H1 (cell line): ENCODE results near the gene SPOP. TPM values are rescaled to one million over a fixed set of nuclear protein-coding genes. Genes with fewer than 3 reads are reported as not detected.

Source experiments
- CTCF ChIA-PET: fragments of 300-600 bp; sonication (Branson Sonifier 250); formaldehyde crosslinking; loops from one replicate; lab custom pipeline; 2021; ENCODE audit not compliant: partially characterized antibody; lab: Charles Lee
- POLR2A ChIA-PET: fragments of 300-600 bp; sonication (Branson Sonifier 250); formaldehyde crosslinking; loops from one replicate; lab custom pipeline; 2021; ENCODE audit warnings: inconsistent platforms; ENCODE audit not compliant: partially characterized antibody; lab: Charles Lee
- DNase-seq, 2 experiments: peaks; one replicate each; pipeline versions ENCODE4 v3.0.0 to v3.0.0-alpha.2; 2010 to 2022; ENCODE audit warnings: low spot score in 2 of 2, low read depth in 1 of 2, mixed read lengths in 1 of 2
- FAIRE-seq: peaks from 2 replicates; lab custom pipeline; 2011; peaks lifted over from hg19 to GRCh38; lab: Jason Lieb, UNC
- H2AFZ ChIP-seq: 2 replicates; pipeline ENCODE4 v1.8.1; 2012; ENCODE audit warnings: low read length, inconsistent platforms
- H2AK5ac ChIP-seq: 2 replicates; pipeline ENCODE4 v1.6.1; 2013; ENCODE audit warnings: low read depth, low read length
- H2BK120ac ChIP-seq: replicated peaks from 2 replicates; pipeline ENCODE3; 2013; ENCODE audit warnings: low read depth, low read length, inconsistent platforms
- H2BK12ac ChIP-seq: 2 replicates; pipeline ENCODE4 v1.6.1; 2013; ENCODE audit warnings: low read depth, low read length
- H2BK15ac ChIP-seq: 2 replicates; pipeline ENCODE4 v1.6.1; 2013; ENCODE audit warnings: low read length
- H2BK20ac ChIP-seq: 2 replicates; pipeline ENCODE4 v1.6.1; 2013; ENCODE audit warnings: low read length
- H2BK5ac ChIP-seq: 2 replicates; pipeline ENCODE4 v1.6.1; 2013; ENCODE audit warnings: low read depth, low read length
- H3K14ac ChIP-seq: 2 replicates; pipeline ENCODE4 v1.6.1; 2013; ENCODE audit warnings: inconsistent platforms; ENCODE audit not compliant: insufficient read length
- H3K18ac ChIP-seq: 2 replicates; pipeline ENCODE4 v1.6.1; 2013; ENCODE audit warnings: low read length; ENCODE audit errors: extremely low read depth
- H3K23ac ChIP-seq: 2 replicates; pipeline ENCODE4 v1.6.1; 2013; ENCODE audit warnings: inconsistent platforms; ENCODE audit not compliant: insufficient read length
- H3K23me2 ChIP-seq: 2 replicates; pipeline ENCODE4 v1.6.1; 2013; ENCODE audit warnings: low read depth, low read length
- H3K27ac ChIP-seq: 2 replicates; pipeline ENCODE4 v1.6.1; 2011; ENCODE audit warnings: low read depth, low read length, inconsistent platforms
- H3K27me3 ChIP-seq, 4 experiments: replicated peaks in 1 of 4; 1 replicate in 1 of 4; 2 replicates in 3 of 4; pipeline versions ENCODE4 v1.6.1 to v1.8.1; 2011 to 2013; ENCODE audit warnings: low read length in 3 of 4, mild to moderate bottlenecking in 3 of 4, inconsistent platforms in 2 of 4, mixed read lengths in 2 of 4, moderate library complexity in 1 of 4; ENCODE audit not compliant: control insufficient read depth in 3 of 4, insufficient read depth in 3 of 4; ENCODE audit errors: extremely low read depth in 1 of 4
- H3K36me3 ChIP-seq, 4 experiments: 2 replicates each; pipeline versions ENCODE4 v1.6.1 to v1.8.1; 2011 to 2013; ENCODE audit warnings: mild to moderate bottlenecking in 4 of 4, low read length in 3 of 4, moderate library complexity in 2 of 4, control low read depth in 1 of 4, inconsistent platforms in 1 of 4; ENCODE audit not compliant: insufficient read depth in 4 of 4, control insufficient read depth in 2 of 4
- H3K4ac ChIP-seq: replicated peaks from 2 replicates; pipeline ENCODE3; 2013; ENCODE audit warnings: low read length, low read depth, mixed read lengths, inconsistent platforms; ENCODE audit not compliant: insufficient read length
- H3K4me1 ChIP-seq, 4 experiments: replicated peaks in 1 of 4; 1 replicate in 1 of 4; 2 replicates in 3 of 4; pipeline versions ENCODE4 v1.6.1 to v1.8.1; 2011 to 2013; ENCODE audit warnings: low read length in 3 of 4, inconsistent platforms in 2 of 4, mixed read lengths in 1 of 4; ENCODE audit not compliant: insufficient read depth in 4 of 4, control insufficient read depth in 3 of 4
- H3K4me2 ChIP-seq, 2 experiments: 2 replicates each; pipeline versions ENCODE4 v1.6.1 to v1.8.1; 2011 to 2013; ENCODE audit warnings: low read depth in 2 of 2, low read length in 2 of 2, control low read depth in 1 of 2, inconsistent platforms in 1 of 2, mild to moderate bottlenecking in 1 of 2; ENCODE audit not compliant: insufficient read depth in 1 of 2
- H3K4me3 ChIP-seq, 4 experiments: fragments of 200-600, 300-600 bp in 1 of 4; sonication (generic), shearing (Covaris generic), sonication (Bioruptor Twin) in 1 of 4; 2 replicates each; pipeline versions ENCODE4 v1.5.1 to v1.8.1; 2011 to 2016; ENCODE audit warnings: low read length in 4 of 4, low read depth in 3 of 4, control low read depth in 2 of 4, inconsistent platforms in 2 of 4, mild to moderate bottlenecking in 2 of 4, mixed read lengths in 1 of 4, moderate library complexity in 1 of 4; ENCODE audit not compliant: insufficient read depth in 2 of 4; ENCODE audit errors: extremely low read depth in 1 of 4
- H3K56ac ChIP-seq: replicated peaks from 2 replicates; pipeline ENCODE3; 2013; ENCODE audit warnings: low read depth, mild to moderate bottlenecking, mixed read lengths, low read length, inconsistent platforms; ENCODE audit not compliant: insufficient read length
- H3K79me1 ChIP-seq: 2 replicates; pipeline ENCODE4 v1.6.1; 2013; ENCODE audit warnings: low read depth, low read length, control low read depth
- H3K79me2 ChIP-seq, 2 experiments: 2 replicates each; pipeline versions ENCODE4 v1.6.1 to v1.8.1; 2012 to 2013; ENCODE audit warnings: low read length in 2 of 2, mild to moderate bottlenecking in 2 of 2, inconsistent platforms in 1 of 2; ENCODE audit not compliant: insufficient read depth in 2 of 2, control insufficient read depth in 1 of 2
- H3K9ac ChIP-seq, 4 experiments: replicated peaks in 1 of 4; 1 replicate in 1 of 4; 2 replicates in 3 of 4; pipeline versions ENCODE4 v1.6.1 to v1.8.1; 2011 to 2013; ENCODE audit warnings: low read depth in 3 of 4, low read length in 3 of 4, control low read depth in 2 of 4, mild to moderate bottlenecking in 2 of 4, moderate library complexity in 2 of 4, inconsistent platforms in 1 of 4; ENCODE audit errors: extremely low read depth in 1 of 4
- H3K9me3 ChIP-seq, 2 experiments: 2 replicates each; pipeline versions ENCODE4 v1.6.1 to v1.8.1; 2012 to 2013; ENCODE audit warnings: mild to moderate bottlenecking in 2 of 2, moderate library complexity in 2 of 2, control low read depth in 1 of 2, inconsistent platforms in 1 of 2, low read depth in 1 of 2, low read length in 1 of 2, mixed read lengths in 1 of 2; ENCODE audit not compliant: insufficient read depth in 2 of 2
- H4K20me1 ChIP-seq, 2 experiments: replicated peaks in 1 of 2; 2 replicates each; pipeline versions ENCODE3 to v1.8.1; 2011 to 2013; ENCODE audit warnings: inconsistent platforms in 2 of 2, low read length in 2 of 2, mild to moderate bottlenecking in 1 of 2; ENCODE audit not compliant: insufficient read depth in 2 of 2, control insufficient read depth in 1 of 2
- H4K5ac ChIP-seq: 2 replicates; pipeline ENCODE4 v1.6.1; 2013; ENCODE audit warnings: low read length, low read depth, mixed read lengths, inconsistent platforms; ENCODE audit not compliant: insufficient read length
- H4K8ac ChIP-seq: 2 replicates; pipeline ENCODE4 v1.8.0; 2013; ENCODE audit warnings: mild to moderate bottlenecking, moderate library complexity, low read length, inconsistent platforms; ENCODE audit not compliant: insufficient read depth; ENCODE audit errors: extremely low read depth
- H4K91ac ChIP-seq: replicated peaks from 2 replicates; pipeline ENCODE3; 2013; ENCODE audit warnings: low read length, mixed read lengths, inconsistent platforms; ENCODE audit not compliant: insufficient read length
- EGR1 ChIP-seq: IDR thresholded peaks from 2 replicates; pipeline ENCODE4 v1.6.1; 2011; ENCODE audit warnings: low read depth, low read length, borderline replicate concordance
- SP2 ChIP-seq: IDR thresholded peaks from 2 replicates; pipeline ENCODE4 v1.6.1; 2012; ENCODE audit warnings: mild to moderate bottlenecking, low read length, inconsistent platforms
- SUZ12 ChIP-seq: fragments of 200-600 bp; sonication (generic); IDR thresholded peaks from 2 replicates; pipeline ENCODE4 v1.6.1; 2012; ENCODE audit warnings: mild to moderate bottlenecking, inconsistent platforms, low read length, moderate library complexity, mixed read lengths
- WGBS, 2 experiments: shearing (Covaris generic) in 1 of 2; methylation state at CpG; one replicate each; pipeline versions ENCODE4 v1.1.6 to v1.1.7; 2013 to 2015; ENCODE audit warnings: low lambda C conversion rate in 2 of 2, mixed read lengths in 2 of 2, inconsistent platforms in 1 of 2, low coverage in 1 of 2, missing lambda C conversion rate in 1 of 2; ENCODE audit not compliant: insufficient replicate concordance in 2 of 2, insufficient coverage in 1 of 2, insufficient read length in 1 of 2; ENCODE audit errors: extremely low coverage in 1 of 2, missing lambda C conversion rate in 1 of 2; 5-methylcytosine and 5-hydroxymethylcytosine counted together
- polyA plus RNA-seq, 7 experiments: library from polyadenylated mRNA; depleted of rRNA in 3 of 7; stranded (reverse) in 5 of 7; unstranded in 2 of 7; fragments of >200 nt in 5 of 7; fragments of 200-250 nt in 2 of 7; gene quantifications; 1 replicate in 5 of 7; 2 replicates in 1 of 7; 4 replicates in 1 of 7; pipeline versions ENCODE4 v1.2.1 to v1.2.3, GENCODE V29; 2011 to 2013; ENCODE audit warnings: missing spikeins in 2 of 7, mixed read lengths in 2 of 7
- total RNA-seq: library from RNA; stranded (reverse); fragmentation: NEBNext Ultra II Directional; extraction: Animal tissue kit (Norgen Biotek cat#: 25700); gene quantifications from 2 replicates; pipeline ENCODE4 v1.2.1, GENCODE V29; 2021
- TF ChIP-seq, protein P1 (sequence below): IDR thresholded peaks from 2 replicates; pipeline ENCODE4 v1.6.1; 2011; ENCODE audit warnings: low read depth, mild to moderate bottlenecking, low read length; ENCODE audit not compliant: insufficient read depth
- TF ChIP-seq, protein P2 (sequence below), 3 experiments: IDR thresholded peaks; 1 replicate in 2 of 3; 2 replicates in 1 of 3; pipeline versions ENCODE4 v1.5.1 to v1.6.1; 2011; ENCODE audit warnings: low read length in 3 of 3, mild to moderate bottlenecking in 3 of 3, inconsistent platforms in 2 of 3, low read depth in 1 of 3, moderate library complexity in 1 of 3; ENCODE audit not compliant: insufficient read depth in 1 of 3; ENCODE audit errors: control extremely low read depth in 1 of 3

The SPOP gene
- total and polyA plus RNA-seq, 2 of the 8 experiments (the other 6 are each of a cell fraction or from before 2014, with no cell fraction given), result 13.3 to 25.6 TPM

DNA sequence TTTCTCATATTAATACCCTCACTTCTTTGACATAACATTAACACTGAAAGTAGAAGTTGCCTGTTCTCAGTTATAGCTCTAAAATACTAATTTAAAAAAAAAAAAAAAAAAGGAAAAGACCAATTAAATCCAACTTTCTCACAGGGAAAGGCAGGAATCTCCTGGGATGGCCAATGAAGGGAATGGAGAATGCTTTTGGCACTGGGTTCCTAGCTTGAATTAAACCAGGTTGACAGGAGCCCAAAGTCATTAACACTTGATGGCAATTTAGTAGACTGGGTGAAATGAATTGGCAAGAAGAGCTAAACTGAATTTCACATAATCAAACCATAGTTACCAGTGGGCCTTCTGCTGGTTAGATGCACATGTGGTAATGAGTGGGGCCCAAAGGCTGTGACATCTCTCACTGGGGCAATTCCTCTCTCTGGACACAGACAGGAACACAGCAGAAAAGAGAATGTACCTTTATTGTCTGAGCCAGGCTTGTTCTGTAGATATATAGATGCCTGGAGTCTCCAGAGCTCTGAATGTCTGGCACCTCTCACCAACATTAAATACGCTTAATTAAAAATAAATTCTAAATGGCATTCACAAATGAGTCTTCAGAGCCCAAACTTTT is 64.6 kb downstream of the SPOP start:
- no peak overlapping the region for H2BK120ac ChIP-seq
- H2BK20ac ChIP-seq, result no peak overlapping the region
- no peak overlapping the region for H3K14ac ChIP-seq
- no peak overlapping the region for H3K4me3 ChIP-seq
- 100% methylated on average over 1 of the region's 1 CpG; no CpG with 5 or more reads in 1 of the 2 experiments for WGBS, 2 experiments
- no peak overlapping the region for H3K4ac ChIP-seq
- H3K79me1 ChIP-seq, result no peaks in the 10 kb centered on the region
- H3K18ac ChIP-seq, result no peak overlapping the region
- TF ChIP-seq, protein P1, sequence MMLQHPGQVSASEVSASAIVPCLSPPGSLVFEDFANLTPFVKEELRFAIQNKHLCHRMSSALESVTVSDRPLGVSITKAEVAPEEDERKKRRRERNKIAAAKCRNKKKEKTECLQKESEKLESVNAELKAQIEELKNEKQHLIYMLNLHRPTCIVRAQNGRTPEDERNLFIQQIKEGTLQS, result no peak
- TF ChIP-seq, protein P2, sequence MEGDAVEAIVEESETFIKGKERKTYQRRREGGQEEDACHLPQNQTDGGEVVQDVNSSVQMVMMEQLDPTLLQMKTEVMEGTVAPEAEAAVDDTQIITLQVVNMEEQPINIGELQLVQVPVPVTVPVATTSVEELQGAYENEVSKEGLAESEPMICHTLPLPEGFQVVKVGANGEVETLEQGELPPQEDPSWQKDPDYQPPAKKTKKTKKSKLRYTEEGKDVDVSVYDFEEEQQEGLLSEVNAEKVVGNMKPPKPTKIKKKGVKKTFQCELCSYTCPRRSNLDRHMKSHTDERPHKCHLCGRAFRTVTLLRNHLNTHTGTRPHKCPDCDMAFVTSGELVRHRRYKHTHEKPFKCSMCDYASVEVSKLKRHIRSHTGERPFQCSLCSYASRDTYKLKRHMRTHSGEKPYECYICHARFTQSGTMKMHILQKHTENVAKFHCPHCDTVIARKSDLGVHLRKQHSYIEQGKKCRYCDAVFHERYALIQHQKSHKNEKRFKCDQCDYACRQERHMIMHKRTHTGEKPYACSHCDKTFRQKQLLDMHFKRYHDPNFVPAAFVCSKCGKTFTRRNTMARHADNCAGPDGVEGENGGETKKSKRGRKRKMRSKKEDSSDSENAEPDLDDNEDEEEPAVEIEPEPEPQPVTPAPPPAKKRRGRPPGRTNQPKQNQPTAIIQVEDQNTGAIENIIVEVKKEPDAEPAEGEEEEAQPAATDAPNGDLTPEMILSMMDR (IDR thresholded peaks at IDR 0.05; ENCODE audit: control extremely low read depth in 1 of 3, insufficient read depth in 1 of 3, low read depth in 1 of 3, low read length in 3 of 3), result no peak
- no peak for TF ChIP-seq SUZ12
- no peak for TF ChIP-seq SP2
- TF ChIP-seq EGR1, result no peak
- TF ChIP-seq, all 59 proteins: peak for 0
- ChIA-PET CTCF (interaction anchor here (0.7 to 1.9 kb wide), 4 partner anchors 42 to 89 kb away, joined by 3 to 5 read pairs (median 4); no protein-coding TSS in a partner anchor), POLR2A (interaction anchor here (0.6 kb wide), 1 partner anchor 487 kb away, joined by 3 read pairs; no protein-coding TSS in a partner anchor)
- Histone ChIP-seq H3K23ac (no peak overlapping the region), H4K91ac (no peak overlapping the region), H2BK12ac (no peak overlapping the region), H2AFZ (no peak overlapping the region), H4K20me1 (peaks cover 3 to 6% of the 10 kb centered on the region in 2 experiments), H2AK5ac (no peak overlapping the region), H3K36me3 (peaks cover 2 to 42% (median 10%) of the 10 kb centered on the region in 4 experiments; a peak in 5 of 8 replicates), H3K79me2 (no peaks in the 10 kb centered on the region), H3K27ac (no peak overlapping the region), H3K27me3 (no peaks in the 10 kb centered on the region), H2BK5ac (no peak overlapping the region), H3K23me2 (no peaks in the 10 kb centered on the region), H3K9me3 (no peaks in the 10 kb centered on the region), H4K5ac (no peak overlapping the region), H4K8ac (no peak overlapping the region), H2BK15ac (no peak overlapping the region), H3K9ac (peak overlapping the region in 1 of 4 experiments; percentile 49; a peak in 1 of 7 replicates), H3K4me1 (no peaks in the 10 kb centered on the region), H3K4me2 (no peak overlapping the region), H3K56ac (no peak overlapping the region)
- FAIRE-seq (no peak), DNase-seq (no peak)
